HG03045 (cell line): ENCODE results near the gene MTHFSD.

Source experiments
- ATAC-seq: cut with Tn5 transposase; IDR thresholded peaks from one replicate; pipeline ENCODE4 v1.9.1; 2021; ENCODE audit warnings: mild to moderate bottlenecking, moderate library complexity; ENCODE audit not compliant: unreplicated experiment

The MTHFSD gene

DNA sequence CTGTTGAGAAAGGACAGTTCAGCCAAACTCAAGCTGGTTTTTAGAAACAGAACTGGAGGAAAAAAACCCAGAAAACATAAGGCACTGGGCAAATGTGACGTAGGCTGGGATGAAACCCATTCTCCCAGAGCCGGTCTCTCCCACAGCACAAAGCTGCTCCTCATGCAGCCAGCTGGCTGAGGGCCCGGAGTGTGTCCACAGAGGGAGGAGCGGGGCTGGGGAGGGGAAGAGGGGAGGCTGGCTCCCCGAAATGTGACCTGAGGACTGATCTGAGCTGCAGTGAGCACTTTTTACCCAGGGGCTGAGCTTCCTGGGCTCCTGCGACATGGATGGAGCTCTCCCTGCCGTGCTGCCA is 23.9 kb downstream of the MTHFSD start:
- ATAC-seq, result no peak

DNA sequence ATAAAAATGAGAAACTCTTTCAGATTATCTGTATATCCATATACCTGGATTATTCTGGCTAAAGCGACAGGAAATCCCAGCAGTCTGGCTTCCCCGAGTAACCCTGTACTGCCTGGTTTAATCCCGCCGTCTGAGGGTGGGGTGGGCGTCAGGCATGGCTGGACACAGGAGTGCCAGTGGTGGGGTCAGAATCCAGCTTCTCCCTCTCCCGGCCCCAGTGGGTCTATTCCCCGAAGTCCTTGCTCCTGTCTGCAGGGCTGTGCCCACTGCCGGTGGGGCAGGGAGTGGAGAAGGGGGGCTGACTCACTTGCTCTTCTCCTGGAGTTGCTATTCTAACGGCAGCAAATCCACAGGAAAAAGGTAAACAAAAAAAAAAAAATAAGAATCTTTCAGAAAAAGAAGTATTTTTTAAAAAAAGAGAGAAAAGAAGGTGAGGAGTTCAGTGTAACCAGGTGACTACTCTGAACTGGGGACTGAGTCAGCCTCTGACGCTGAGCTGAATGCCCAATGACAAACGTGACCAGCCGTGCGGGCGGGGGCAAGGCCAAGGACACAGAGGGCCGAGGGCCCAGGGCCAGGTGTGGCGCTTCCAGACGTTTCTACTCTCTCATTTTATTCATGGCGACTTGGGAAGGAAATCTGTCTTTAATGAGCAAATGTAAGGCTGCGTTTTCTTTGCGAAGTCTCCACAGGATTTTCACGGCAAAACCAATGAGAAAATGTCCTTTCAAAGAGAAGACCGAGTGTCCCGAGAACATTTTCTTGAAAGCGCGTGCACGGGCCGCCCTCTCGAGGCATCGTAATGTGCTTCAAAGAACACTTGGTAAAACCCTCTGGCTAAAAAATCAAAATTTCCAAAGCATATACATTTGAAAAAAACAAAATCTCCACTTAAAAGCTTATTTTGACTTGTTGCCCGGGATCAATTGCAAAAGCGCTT is 24.5 kb downstream of the MTHFSD start:
- ATAC-seq, result no peak

DNA sequence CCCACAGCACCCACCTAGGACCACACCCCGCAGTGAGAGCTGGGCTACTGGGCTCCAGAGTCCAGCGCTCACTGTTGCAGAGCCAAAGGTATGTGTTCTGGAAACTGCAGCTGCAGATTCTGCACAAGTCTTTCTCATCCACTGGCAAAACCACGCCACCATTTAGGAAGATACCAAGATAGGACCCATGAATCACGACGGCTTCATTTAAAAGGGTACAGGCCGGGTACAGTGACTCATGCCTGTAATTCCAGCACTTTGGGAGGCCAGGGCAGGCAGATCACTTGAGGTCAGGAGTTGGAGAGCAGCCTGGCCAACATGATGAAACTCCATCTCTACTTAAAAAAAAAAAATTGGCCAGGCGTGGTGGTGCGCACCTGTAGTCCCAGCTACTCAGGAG is 25.9 kb downstream of the MTHFSD start:
- ATAC-seq, result no peak

DNA sequence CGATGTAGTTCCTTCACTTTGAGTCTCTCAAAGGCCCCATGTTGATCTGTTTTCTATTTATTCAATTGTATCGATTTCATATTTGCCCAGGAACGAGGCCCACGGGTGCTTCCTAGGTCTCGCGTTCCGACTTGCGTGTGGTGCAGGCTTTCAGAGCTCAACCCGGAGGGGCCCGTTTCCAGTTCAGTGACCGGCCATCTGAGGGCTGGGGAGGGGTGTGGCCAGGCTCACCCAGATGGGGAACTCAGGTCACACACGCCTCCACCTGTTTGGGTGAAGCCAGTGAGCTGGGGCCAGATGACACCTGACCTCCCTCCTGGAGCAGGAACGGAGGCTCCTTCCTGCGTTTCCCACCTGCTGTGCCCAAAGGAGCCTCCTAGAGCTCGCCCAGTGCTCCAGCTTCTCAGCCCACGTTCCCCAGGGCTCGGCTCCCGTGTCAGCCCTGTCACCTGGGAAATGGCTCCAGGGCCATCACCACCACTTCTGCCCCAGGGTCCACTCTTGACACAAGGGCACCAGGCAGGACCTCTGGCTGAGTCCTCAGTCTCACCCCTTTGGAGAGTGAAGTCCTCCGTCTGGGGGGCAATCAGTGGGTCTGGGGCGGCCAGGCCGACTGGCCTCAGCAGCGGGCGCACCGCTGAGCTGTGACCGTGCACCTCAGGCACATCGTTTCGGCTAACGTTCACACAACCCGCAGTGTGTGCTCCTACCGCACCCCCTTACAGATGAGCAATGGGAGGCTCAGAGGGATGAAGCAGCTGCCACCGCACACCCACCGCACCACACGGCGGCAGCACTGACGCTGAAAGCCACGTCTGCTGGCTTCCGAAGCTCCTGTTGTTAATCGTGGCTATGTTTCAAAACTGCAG is 26.7 kb downstream of the MTHFSD start:
- ATAC-seq, result no peak

DNA sequence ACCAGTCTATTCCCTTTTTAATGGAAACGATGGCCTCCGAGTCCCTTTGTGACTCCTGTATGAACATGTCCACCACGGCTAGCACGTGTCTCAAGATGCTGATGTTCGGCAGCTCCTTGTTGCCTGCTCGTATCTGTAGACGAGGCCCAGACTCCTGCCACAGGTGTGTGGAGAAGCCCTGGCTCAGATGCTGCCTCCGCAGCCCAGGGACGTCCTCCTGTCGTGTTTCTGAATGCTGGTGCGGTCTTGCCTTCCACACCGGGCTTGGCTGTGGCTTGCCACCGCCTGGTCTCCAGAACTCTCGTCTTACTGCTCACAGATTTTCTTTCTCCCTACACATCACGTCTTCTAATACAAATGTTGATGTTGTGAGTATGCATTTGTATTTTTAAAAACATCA is 27.7 kb downstream of the MTHFSD start:
- no peak for ATAC-seq

DNA sequence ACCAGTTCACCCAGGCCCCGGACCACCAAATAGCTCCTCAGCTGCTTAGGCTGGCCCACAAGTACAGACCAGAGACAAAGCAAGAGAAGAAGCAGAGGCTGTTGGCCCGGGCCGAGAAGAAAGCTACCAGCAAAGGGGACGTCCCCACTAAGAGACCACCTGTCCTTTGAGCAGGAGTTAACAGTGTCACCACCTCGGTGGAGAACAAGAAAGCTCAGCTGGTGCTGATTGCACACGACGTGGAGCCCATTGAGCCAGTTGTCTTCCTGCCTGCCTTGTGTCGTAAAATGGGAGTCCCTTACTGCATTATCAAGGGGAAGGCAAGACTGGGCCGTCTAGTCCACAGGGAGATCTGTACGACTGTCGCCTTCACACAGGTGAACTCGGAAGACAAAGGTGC is 29.3 kb downstream of the MTHFSD start:
- no peak for ATAC-seq

DNA sequence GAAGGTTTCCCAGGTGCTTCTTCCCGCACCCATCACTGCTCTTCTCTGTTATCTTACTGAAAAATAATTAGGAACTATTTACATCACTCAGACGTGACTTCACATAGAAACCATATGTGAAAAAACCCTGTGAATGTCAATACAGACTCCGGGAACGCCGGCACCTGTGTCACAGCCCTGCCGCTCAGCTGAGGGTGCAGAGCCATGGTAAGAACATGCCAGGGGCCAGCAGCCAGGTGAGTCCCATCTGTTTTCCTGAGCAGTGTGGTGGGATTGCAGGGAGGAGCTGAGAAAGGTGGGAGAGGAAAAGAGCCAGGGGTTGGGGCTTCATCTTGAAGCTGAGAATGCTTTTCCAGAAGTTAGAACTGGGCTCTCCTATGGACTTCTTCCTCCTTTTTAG is 31.0 kb downstream of the MTHFSD start:
- no peak for ATAC-seq

- ATAC-seq, result no peak
These were observed 31.8 kb downstream of the MTHFSD start for GRCh38 chr16:86523166-86523740.

DNA sequence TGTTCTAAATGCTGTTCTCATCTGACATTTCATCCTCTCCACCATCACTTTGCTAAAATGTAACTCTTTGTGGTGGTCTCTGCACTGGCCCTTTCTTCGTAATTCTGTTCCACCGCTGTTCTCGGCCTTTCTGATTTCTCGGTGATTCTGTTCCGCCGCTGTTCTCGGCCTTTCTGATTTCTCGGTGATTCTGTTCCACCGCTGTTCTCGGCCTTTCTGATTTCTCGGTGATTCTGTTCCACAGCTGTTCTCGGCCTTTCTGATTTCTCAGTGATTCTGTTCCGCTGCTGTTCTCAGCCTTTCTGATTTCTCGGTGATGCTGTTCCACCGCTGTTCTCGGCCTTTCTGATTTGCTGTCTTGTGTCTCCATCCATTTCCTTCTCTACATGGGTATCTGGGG is 32.4 kb downstream of the MTHFSD start:
- no peak for ATAC-seq

GRCh38 chr16:86521236-86522197 is 33.5 kb downstream of the MTHFSD start:
- ATAC-seq, result no peak

- ATAC-seq, result no peak
These were observed 34.5 kb downstream of the MTHFSD start for GRCh38 chr16:86520317-86521210.

- ATAC-seq, result no peak
These were observed 35.3 kb downstream of the MTHFSD start for GRCh38 chr16:86519649-86520316.

- no peak for ATAC-seq
These were observed 35.9 kb downstream of the MTHFSD start for GRCh38 chr16:86519007-86519648.

GRCh38 chr16:86517652-86518258 is 37.3 kb downstream of the MTHFSD start:
- ATAC-seq, result no peak

DNA sequence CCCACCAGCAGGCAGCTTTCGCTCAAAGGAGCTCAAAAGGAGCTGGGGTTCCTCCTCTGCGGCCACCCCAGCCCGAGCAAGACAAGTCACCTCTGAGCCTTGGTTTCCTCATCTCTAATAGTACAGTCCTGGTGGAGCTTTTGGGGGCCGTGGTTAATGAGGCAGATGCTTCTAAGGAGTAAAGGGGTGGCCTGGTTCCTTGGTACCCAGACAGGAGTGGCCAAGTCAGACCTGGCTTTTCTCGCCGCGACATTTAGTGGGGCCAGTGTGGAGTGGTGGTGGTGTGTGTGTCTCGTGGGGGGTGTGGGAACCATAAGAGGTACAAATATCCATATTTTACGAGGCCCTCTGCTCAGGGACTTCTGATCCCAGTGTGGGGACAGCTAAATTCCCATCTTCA is 38.0 kb downstream of the MTHFSD start:
- ATAC-seq, result no peak

DNA sequence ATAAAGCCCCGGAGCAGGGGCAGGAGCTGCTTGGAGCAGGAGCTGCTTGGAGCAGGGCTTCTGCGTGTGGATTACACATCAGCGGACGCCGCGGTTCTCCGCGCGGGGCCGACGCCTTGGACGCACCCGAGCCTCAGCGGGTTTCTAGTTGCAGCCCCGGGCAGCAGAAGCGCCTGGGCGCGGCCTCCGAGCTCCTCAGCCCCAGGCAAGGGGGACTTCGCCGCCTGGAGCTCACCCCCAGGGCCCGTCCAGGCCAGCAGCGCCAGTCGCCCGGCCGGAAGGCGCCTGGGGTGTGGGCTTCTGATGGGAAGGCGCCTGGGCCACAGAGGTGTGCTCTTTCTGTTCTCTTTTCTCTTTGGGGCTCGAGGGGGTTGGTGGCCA is 38.4 kb downstream of the MTHFSD start:
- ATAC-seq, result no peak

DNA sequence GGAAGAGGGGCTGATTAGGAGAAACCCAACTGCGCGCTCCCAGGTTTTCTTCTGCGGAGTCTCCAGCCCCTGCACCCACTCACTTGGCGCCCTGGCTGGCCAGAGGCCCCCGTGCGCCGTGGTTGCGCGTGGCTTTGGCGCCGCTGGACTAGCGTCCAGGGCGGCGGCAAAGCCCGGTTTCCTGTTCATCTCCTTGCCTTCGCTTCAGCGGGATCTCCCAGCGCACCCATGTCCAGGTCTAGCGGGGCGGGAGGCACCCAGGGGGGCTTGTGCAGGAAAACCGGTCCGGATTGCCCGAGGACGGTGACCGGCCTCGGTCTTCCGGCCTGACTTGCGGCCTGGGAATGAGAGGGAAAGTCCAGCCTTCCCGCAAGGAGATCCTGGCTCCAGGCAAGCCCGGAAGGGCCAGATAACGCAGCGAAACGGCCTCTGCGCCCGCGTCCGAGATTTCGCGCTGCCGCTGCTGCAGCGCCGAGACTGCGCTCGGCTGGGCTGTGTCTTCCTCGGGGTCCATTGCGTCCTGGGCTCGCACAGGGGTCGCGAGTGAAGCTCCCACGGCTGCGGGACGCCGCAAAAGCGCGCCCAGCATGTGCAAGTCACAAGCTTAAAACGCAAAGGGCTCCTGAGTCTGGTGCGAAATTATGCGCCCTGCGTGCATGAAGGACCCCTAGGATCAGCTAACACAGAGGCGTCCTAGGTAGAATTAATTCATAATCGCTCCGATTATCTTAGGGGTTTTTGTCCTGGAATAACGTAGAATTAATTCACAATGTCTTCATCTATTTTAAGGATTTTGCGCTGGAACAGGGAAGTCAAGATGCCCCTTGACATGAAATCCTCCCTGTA is 39.0 kb downstream of the MTHFSD start:
- no peak for ATAC-seq
